Endometrial microvascular endothelial cells (primary cell): ENCODE measurements around the gene ATG13. TPM values are rescaled to one million over a fixed set of nuclear protein-coding genes. Genes with fewer than 3 reads are reported as not detected.
"Not testable (repeated sequence)": the region's sequence is repeated elsewhere in the genome, so short reads cannot be mapped to it uniquely, and the experiment has no call there.

Experiments used
- in situ Hi-C: cut with HindIII; loops from 2 replicates; pipeline ENCODE4 v1.10.0; 2017; ENCODE audit warnings: low sequenced_read_pairs, low pct_unique_long_range_greater_than_20kb; ENCODE audit errors: inconsistent ontology term
- total RNA-seq: library from RNA; depleted of rRNA; stranded (reverse); fragments of >200 nt; gene quantifications from one replicate; pipeline ENCODE4 v1.2.3, GENCODE V29; 2015; ENCODE audit errors: inconsistent ontology term

ATG13 gene
- total RNA-seq, 1 donor from 2014 or later: 87.7 TPM

GRCh38 chr11:46670521-46670920 is 53.2 kb downstream of the ATG13 start:
- in situ Hi-C loops: not testable (repeated sequence)

- in situ Hi-C loops: no loop called here
Observed at GRCh38 chr11:46671958-46672315, 54.6 kb downstream of the ATG13 start.

GRCh38 chr11:46672381-46672839 is 55.1 kb downstream of the ATG13 start:
- in situ Hi-C loops: no loop called here

- in situ Hi-C loops: no loop called here
Observed at GRCh38 chr11:46673713-46674462, 56.5 kb downstream of the ATG13 start.

- in situ Hi-C loops: no loop called here
Observed at GRCh38 chr11:46674463-46675287, 57.3 kb downstream of the ATG13 start.

- in situ Hi-C loops: no loop called here
Observed at GRCh38 chr11:46675288-46675851, 58.0 kb downstream of the ATG13 start.

GRCh38 chr11:46675949-46676348 is 58.6 kb downstream of the ATG13 start:
- in situ Hi-C loops: no loop called here

- in situ Hi-C loops: no loop called here
Observed at GRCh38 chr11:46676436-46677158, 59.2 kb downstream of the ATG13 start.

- in situ Hi-C loops: no loop called here
Observed at GRCh38 chr11:46677169-46677568, 59.8 kb downstream of the ATG13 start.

- in situ Hi-C loops: no loop called here
Observed at GRCh38 chr11:46677991-46678740, 60.8 kb downstream of the ATG13 start.

- in situ Hi-C loops: no loop called here
Observed at GRCh38 chr11:46678741-46679130, 61.4 kb downstream of the ATG13 start.

- in situ Hi-C loops: no loop called here
Observed at GRCh38 chr11:46679241-46680163, 62.1 kb downstream of the ATG13 start.

GRCh38 chr11:46680164-46680760 is 62.9 kb downstream of the ATG13 start:
- in situ Hi-C loops: no loop called here

GRCh38 chr11:46680815-46681214 is 63.5 kb downstream of the ATG13 start:
- in situ Hi-C loops: no loop called here

GRCh38 chr11:46681814-46682213 is 64.5 kb downstream of the ATG13 start:
- in situ Hi-C loops: no loop called here

- in situ Hi-C loops: no loop called here
Observed at GRCh38 chr11:46682773-46683752, 65.7 kb downstream of the ATG13 start.
